Peyer's patch (tissue), 4 donors: ENCODE data around the gene ATP7B.

Source experiments
- CTCF ChIP-seq, 6 experiments: fragments of 450-650 bp in 4 of 6; fragments of 200-600 bp in 2 of 6; sonication (generic) in 1 of 6; IDR thresholded peaks; one replicate each; pipeline ENCODE4 v1.5.1; 2017 to 2019; ENCODE audit warnings: antibody characterized with exemption in 6 of 6, mild to moderate bottlenecking in 3 of 6, moderate library complexity in 1 of 6
- POLR2A ChIP-seq, 2 donors: fragments of 450-650 bp; IDR thresholded peaks; one replicate each; pipeline ENCODE4 v1.5.1; 2017; ENCODE audit warnings: antibody characterized with exemption in 2 of 2, mild to moderate bottlenecking in 2 of 2, moderate library complexity in 2 of 2

DNA sequence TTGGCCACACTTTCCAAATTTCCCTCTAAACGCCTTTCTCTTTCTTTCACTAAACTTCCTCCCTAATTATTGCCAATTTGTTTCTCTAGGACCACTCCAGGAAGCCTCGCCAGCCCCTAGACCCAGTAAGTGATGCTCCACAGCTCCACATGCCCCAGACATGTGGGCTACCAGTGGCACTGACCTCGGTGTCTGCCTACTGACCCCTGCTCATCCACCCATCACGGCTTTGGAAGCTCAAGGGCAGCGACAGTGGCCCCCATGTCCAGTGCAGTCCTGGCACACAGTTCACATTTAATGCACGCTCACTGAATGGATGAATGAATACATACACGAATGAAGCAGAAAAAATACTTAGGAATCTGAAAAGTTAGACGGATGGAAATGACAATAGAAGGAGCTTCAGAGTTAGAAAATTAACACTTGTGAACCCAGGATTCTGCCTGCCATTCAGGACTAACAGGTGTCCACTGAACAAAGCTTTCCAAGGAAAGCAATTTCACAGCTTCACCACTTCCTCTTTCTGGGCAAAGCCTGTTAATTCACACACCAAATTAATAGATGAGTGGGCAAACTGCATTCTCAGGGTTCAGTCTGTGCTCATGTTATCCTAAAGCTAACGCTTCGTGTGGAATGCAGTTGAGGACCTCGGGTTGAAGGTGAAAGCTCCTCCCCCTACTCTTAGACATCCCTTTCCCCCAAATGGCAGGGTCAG, 98.6 kb downstream of the ATP7B start:
- TF ChIP-seq POLR2A (IDR thresholded peaks at IDR 0.05): no peak
- TF ChIP-seq CTCF (IDR thresholded peaks at IDR 0.05): no peak
